Mucosa of descending colon (tissue), 3 donors: ENCODE results near the gene KSR1. TPM values are rescaled to one million over a fixed set of nuclear protein-coding genes. Genes with fewer than 3 reads are reported as not detected.

Source experiments
- ATAC-seq: fragments of 200-7000 bp; cut with Tn5 transposase; one replicate; pipeline ENCODE4 v1.9.1; 2020; ENCODE audit warnings: mild to moderate bottlenecking, moderate library complexity
- DNase-seq, 3 donors: peaks; one replicate each; pipeline ENCODE4 v3.0.0-alpha.2; 2020
- H3K36me3 ChIP-seq: fragments of 200-600 bp; one replicate; pipeline ENCODE4 v1.8.0; 2021; ENCODE audit warnings: low read depth, mild to moderate bottlenecking
- H3K4me1 ChIP-seq: fragments of 200-600 bp; one replicate; pipeline ENCODE4 v1.8.0; 2021; ENCODE audit warnings: low read depth, mild to moderate bottlenecking
- H3K4me3 ChIP-seq: fragments of 200-600 bp; one replicate; pipeline ENCODE4 v1.8.0; 2021; ENCODE audit warnings: mild to moderate bottlenecking
- H3K9me3 ChIP-seq: fragments of 200-600 bp; one replicate; pipeline ENCODE4 v1.8.0; 2021; ENCODE audit warnings: mild to moderate bottlenecking
- CTCF ChIP-seq: fragments of 200-600 bp; IDR thresholded peaks from one replicate; pipeline ENCODE4 v1.8.0; 2022; ENCODE audit warnings: antibody characterized with exemption, mild to moderate bottlenecking
- intact Hi-C, 2 donors: fragments of 100-400 bp; cut with DNase I in 1 of 2; cut with micrococcal nuclease in 1 of 2; formaldehyde crosslinking; loops; one replicate each; pipeline versions ENCODE4 v1.11.0 to v1.11.1; 2022; cut with DNase I, micrococcal nuclease
- total RNA-seq, 3 donors: library from RNA; stranded (reverse); fragmentation: NEBNext Ultra II Directional in 2 of 3; extraction: Animal tissue kit (Norgen Biotek cat#: 25700) in 2 of 3; gene quantifications; one replicate each; pipeline versions ENCODE4 v1.2.1 to v1.2.4, GENCODE V29; 2021 to 2023
- donor health status: DM: no; HTN: no; CAD: no; lungs with moderate emphysema.
- donor health status: DM: no; HTN: no; CAD: no.
- donor health status: DM: no; HTN: yes; CAD: no.

Gene KSR1
- total RNA-seq, 3 donors from 2014 or later, result 20.5 to 50.4 (median 21.3) TPM

DNA sequence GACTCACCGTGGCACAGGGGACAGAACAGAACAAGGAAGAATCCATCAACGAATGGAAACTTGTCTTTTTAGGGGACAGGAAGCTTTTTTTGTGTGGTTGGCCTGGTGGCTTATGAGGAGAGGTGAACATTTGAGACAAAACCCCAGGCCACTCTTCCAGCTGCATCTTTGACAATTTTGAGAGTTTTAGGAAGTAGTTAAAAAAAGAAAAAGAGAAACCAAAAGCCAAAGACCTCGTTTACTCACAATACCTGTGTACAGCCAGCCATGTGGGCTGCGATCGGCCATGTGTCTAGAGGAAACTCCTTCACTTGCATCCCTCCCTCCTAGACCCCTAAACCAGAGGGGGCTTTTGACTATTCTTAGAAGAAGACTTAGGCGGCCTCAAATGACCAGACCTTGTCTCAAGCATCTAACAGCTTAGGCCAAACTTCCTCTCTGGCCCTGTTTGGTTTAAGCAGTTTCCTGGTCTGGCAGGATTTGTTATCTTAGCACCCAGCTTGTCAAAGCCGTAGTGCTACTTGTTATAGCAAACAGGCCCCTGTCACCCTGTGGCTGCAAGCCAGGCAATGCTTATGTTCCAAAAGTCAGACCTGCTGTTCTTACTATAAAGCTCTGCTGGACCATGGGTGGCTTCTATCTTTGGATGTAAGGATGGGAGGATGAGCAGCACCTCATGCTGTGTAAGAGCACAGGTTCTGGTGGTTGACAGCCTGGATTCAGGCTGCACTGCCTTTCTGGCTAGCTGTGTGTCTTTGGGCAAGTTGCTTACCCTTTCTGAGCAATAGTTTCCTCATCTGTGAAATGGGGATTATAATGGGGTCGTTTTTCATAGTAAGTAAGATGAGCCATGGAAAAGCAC lies 17.7 kb downstream of the KSR1 start:
- ATAC-seq, result peak; percentile 56
- intact Hi-C loops, result loop anchor here in 1 of 2 donors (10.0 kb wide), 1 partner anchor 121 kb away; no protein-coding TSS in a partner anchor
- Histone ChIP-seq H3K36me3 (no peaks in the 10 kb centered on the region), H3K4me1 (peaks cover 7% of the 10 kb centered on the region), H3K4me3 (no peak overlapping the region), H3K9me3 (no peaks in the 10 kb centered on the region)
- no peak for TF ChIP-seq CTCF
- DNase-seq, result peak in 1 of 3 donors; percentile 38

GRCh38 chr17:27475070-27475673 lies 18.9 kb downstream of the KSR1 start:
- Histone ChIP-seq H3K4me3 (no peak overlapping the region), H3K4me1 (peaks cover 7% of the 10 kb centered on the region), H3K36me3 (no peaks in the 10 kb centered on the region), H3K9me3 (no peaks in the 10 kb centered on the region)
- no peak for DNase-seq
- ATAC-seq, result no peak
- no peak for TF ChIP-seq CTCF
- intact Hi-C loops, result loop anchor here in 1 of 2 donors (10.0 kb wide), 1 partner anchor 120 kb away; no protein-coding TSS in a partner anchor

- Histone ChIP-seq H3K36me3 (no peaks in the 10 kb centered on the region), H3K9me3 (no peaks in the 10 kb centered on the region), H3K4me3 (no peak overlapping the region), H3K4me1 (peaks cover 7% of the 10 kb centered on the region)
- ATAC-seq, result no peak
- intact Hi-C loops, result loop anchor here in 1 of 2 donors (10.0 kb wide), 1 partner anchor 119 kb away; no protein-coding TSS in a partner anchor
- no peak for TF ChIP-seq CTCF
- DNase-seq, result no peak
Observed at GRCh38 chr17:27475981-27476895, 20.0 kb downstream of the KSR1 start.

DNA sequence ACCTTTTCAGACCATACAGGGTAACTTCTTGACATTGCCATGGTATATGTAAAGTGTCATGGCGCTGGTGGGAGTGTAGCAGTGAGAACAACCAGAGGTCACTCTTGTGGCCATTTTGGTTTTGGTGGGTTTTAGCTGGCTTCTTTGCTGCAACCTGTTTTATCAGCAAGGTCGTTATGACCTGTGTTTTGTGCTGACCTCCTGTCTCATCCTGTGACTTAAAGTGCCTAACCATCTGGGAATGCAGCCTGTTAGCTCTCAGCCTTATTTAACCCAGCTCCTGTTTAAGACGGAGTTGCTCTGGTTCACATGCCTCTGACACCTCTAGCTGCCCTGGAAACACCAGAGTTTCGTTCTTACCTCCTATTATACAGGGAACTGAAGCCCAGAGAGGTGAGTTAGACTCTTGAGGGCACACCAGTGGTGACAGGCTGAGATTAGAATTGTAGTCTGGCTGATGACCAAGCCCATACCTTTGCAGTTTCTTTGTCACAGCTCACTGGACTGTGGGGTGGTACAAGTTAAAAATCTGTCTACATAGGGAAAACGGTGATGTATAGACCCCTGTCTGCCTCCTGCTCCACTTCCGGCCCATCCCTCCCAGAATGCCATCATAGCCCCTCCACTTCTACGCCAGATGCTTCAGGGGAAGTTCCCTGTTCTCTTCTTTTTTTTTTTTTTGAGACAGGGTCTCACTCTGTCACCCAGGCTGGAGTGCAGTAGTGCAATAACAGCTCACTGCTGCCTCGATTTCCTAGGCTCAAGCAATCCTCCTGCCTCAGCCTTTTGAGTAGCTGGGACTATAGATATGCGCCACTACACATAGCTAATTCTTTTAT lies 21.0 kb downstream of the KSR1 start:
- ATAC-seq, result no peak
- intact Hi-C loops, result loop anchor here in 1 of 2 donors (10.0 kb wide), 1 partner anchor 118 kb away; no protein-coding TSS in a partner anchor
- H3K4me3 ChIP-seq, result no peak overlapping the region
- H3K36me3 ChIP-seq, result no peaks in the 10 kb centered on the region
- no peak for TF ChIP-seq CTCF
- H3K4me1 ChIP-seq, result peaks cover 7% of the 10 kb centered on the region
- no peaks in the 10 kb centered on the region for H3K9me3 ChIP-seq
- DNase-seq, result no peak
